ENCODE results near the gene COL12A1. TPM values are rescaled to one million over a fixed set of nuclear protein-coding genes. Genes with fewer than 3 reads are reported as not detected.

Gene COL12A1
- polyA plus RNA-seq, 1 donor (not counting 4 experiments of a cell fraction or from before 2014, with no cell fraction given) = 96.9 TPM

DNA sequence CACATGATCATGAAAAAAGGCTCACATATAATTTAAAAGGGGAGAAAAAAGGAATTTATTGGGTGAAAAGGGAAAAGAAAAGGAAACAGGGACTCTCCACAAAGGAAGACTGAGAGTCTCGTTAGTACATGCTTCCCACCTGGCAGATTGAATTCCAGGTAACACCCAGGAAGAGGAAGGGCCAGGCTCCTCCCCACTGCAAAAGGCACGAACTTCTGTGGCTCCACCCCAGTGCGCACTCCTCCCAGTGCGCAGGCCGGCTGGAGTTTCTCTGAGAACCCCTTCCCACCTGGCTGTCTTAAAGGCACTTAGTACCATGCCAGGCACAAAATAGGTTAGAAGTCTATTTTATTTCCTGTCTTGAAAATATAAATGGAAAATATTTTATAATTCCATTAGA, 129.8 kb downstream of the COL12A1 start:
- H3K9me1 ChIP-seq (ENCODE audit: control insufficient read depth, extremely low read depth, insufficient read depth, low read length) = no peaks in the 10 kb centered on the region
- no peak for TF ChIP-seq EZH2 (IDR thresholded peaks at IDR 0.05; ENCODE audit: low read length)
- TF ChIP-seq, protein P1, sequence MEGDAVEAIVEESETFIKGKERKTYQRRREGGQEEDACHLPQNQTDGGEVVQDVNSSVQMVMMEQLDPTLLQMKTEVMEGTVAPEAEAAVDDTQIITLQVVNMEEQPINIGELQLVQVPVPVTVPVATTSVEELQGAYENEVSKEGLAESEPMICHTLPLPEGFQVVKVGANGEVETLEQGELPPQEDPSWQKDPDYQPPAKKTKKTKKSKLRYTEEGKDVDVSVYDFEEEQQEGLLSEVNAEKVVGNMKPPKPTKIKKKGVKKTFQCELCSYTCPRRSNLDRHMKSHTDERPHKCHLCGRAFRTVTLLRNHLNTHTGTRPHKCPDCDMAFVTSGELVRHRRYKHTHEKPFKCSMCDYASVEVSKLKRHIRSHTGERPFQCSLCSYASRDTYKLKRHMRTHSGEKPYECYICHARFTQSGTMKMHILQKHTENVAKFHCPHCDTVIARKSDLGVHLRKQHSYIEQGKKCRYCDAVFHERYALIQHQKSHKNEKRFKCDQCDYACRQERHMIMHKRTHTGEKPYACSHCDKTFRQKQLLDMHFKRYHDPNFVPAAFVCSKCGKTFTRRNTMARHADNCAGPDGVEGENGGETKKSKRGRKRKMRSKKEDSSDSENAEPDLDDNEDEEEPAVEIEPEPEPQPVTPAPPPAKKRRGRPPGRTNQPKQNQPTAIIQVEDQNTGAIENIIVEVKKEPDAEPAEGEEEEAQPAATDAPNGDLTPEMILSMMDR (optimal IDR thresholded peaks at IDR 0.05 in 1 of 3, IDR thresholded peaks at IDR 0.05 in 1 of 3, conservative IDR thresholded peaks at IDR 0.05 in 1 of 3; ENCODE audit: extremely low read depth in 1 of 3, insufficient read depth in 2 of 3, low read length in 3 of 3) = no peak
- H2AFZ ChIP-seq (ENCODE audit: control insufficient read depth, low read length) = peak overlapping the region; percentile 34
- no peaks in the 10 kb centered on the region for H4K20me1 ChIP-seq (ENCODE audit: control insufficient read depth, extremely low read depth, insufficient read depth, low read length)
- FAIRE-seq = peak; percentile 83
- H3K27me3 ChIP-seq (ENCODE audit: control insufficient read depth, extremely low read depth, insufficient read depth, low read length) = no peaks in the 10 kb centered on the region
- peak; percentile 9 for DNase-seq (ENCODE audit: low read depth, low spot score)
- H3K79me2 ChIP-seq (ENCODE audit: control insufficient read depth, insufficient read depth, low read length) = no peaks in the 10 kb centered on the region
- dilution Hi-C loops (cut with MboI; ENCODE audit: extremely low pct_ligation_motif_present, low sequenced_read_pairs) = no loop called here
- H3K4me2 ChIP-seq (ENCODE audit: control insufficient read depth, extremely low read depth, insufficient read depth, low read depth, low read length) = peak overlapping the region; percentile 57
- peak overlapping the region; percentile 54 for H3K9ac ChIP-seq (ENCODE audit: control insufficient read depth, extremely low read depth, insufficient read depth, low read length)
- H3K36me3 ChIP-seq (ENCODE audit: control insufficient read depth in 2 of 2, extremely low read depth in 1 of 2, insufficient read depth in 2 of 2, low read length in 2 of 2) = no peaks in the 10 kb centered on the region
- peak overlapping the region; percentile 62 for H3K27ac ChIP-seq (ENCODE audit: control insufficient read depth, insufficient read depth, low read length)
- H3K4me1 ChIP-seq (ENCODE audit: control insufficient read depth, extremely low read depth, insufficient read depth, low read length) = no peaks in the 10 kb centered on the region
- H3K9me3 ChIP-seq (ENCODE audit: control insufficient read depth, low read depth, low read length) = no peaks in the 10 kb centered on the region
- H3K4me3 ChIP-seq (ENCODE audit: control insufficient read depth in 2 of 3, extremely low read depth in 1 of 3, insufficient read depth in 2 of 3, low read depth in 1 of 3, low read length in 3 of 3) = peak overlapping the region; percentile 31 to 66 (median 53)

DNA sequence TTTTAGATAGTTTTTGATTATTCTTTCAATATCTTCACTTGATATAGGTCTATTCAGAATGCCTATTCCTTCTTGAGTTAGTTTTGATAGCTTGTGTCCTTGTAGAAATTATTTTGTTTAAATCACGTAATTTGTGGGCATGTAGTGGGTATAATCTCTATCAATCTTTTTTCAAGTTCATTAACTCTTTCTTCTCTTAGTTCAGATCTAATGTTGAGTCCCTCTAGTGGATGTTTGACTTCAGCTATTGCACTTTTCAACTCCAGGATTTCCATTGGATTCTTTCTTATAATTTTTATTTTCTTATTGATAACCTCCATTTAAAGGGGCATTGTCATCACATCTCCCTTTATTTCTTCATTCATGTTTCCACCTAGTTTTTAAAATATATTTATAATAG, 135.6 kb downstream of the COL12A1 start:
- no peak overlapping the region for H3K9ac ChIP-seq (ENCODE audit: control insufficient read depth, extremely low read depth, insufficient read depth, low read length)
- no peak for DNase-seq (ENCODE audit: low read depth, low spot score)
- H3K4me2 ChIP-seq (ENCODE audit: control insufficient read depth, extremely low read depth, insufficient read depth, low read depth, low read length) = no peak overlapping the region
- H3K9me3 ChIP-seq (ENCODE audit: control insufficient read depth, low read depth, low read length) = no peaks in the 10 kb centered on the region
- no peaks in the 10 kb centered on the region for H3K36me3 ChIP-seq (ENCODE audit: control insufficient read depth in 2 of 2, extremely low read depth in 1 of 2, insufficient read depth in 2 of 2, low read length in 2 of 2)
- no peak overlapping the region for H3K27ac ChIP-seq (ENCODE audit: control insufficient read depth, insufficient read depth, low read length)
- no peak overlapping the region for H2AFZ ChIP-seq (ENCODE audit: control insufficient read depth, low read length)
- no peaks in the 10 kb centered on the region for H3K9me1 ChIP-seq (ENCODE audit: control insufficient read depth, extremely low read depth, insufficient read depth, low read length)
- H3K4me1 ChIP-seq (ENCODE audit: control insufficient read depth, extremely low read depth, insufficient read depth, low read length) = no peaks in the 10 kb centered on the region
- TF ChIP-seq, protein P1 (optimal IDR thresholded peaks at IDR 0.05 in 1 of 3, IDR thresholded peaks at IDR 0.05 in 1 of 3, conservative IDR thresholded peaks at IDR 0.05 in 1 of 3; ENCODE audit: extremely low read depth in 1 of 3, insufficient read depth in 2 of 3, low read length in 3 of 3) = no peak
- no peak for TF ChIP-seq EZH2 (IDR thresholded peaks at IDR 0.05; ENCODE audit: low read length)
- no peak overlapping the region for H3K4me3 ChIP-seq (ENCODE audit: control insufficient read depth in 2 of 3, extremely low read depth in 1 of 3, insufficient read depth in 2 of 3, low read depth in 1 of 3, low read length in 3 of 3)
- H3K79me2 ChIP-seq (ENCODE audit: control insufficient read depth, insufficient read depth, low read length) = no peaks in the 10 kb centered on the region
- FAIRE-seq = no peak
- H4K20me1 ChIP-seq (ENCODE audit: control insufficient read depth, extremely low read depth, insufficient read depth, low read length) = no peaks in the 10 kb centered on the region
- dilution Hi-C loops (cut with MboI; ENCODE audit: extremely low pct_ligation_motif_present, low sequenced_read_pairs) = no loop called here
- no peaks in the 10 kb centered on the region for H3K27me3 ChIP-seq (ENCODE audit: control insufficient read depth, extremely low read depth, insufficient read depth, low read length)

All from keratinocyte (primary cell).